ENCODE measurements around the gene SGSH. TPM values are rescaled to one million over a fixed set of nuclear protein-coding genes. Genes with fewer than 3 reads are reported as not detected.

Gene SGSH
- total RNA-seq, 1 experiment from 2014 or later: 19.8 TPM

DNA sequence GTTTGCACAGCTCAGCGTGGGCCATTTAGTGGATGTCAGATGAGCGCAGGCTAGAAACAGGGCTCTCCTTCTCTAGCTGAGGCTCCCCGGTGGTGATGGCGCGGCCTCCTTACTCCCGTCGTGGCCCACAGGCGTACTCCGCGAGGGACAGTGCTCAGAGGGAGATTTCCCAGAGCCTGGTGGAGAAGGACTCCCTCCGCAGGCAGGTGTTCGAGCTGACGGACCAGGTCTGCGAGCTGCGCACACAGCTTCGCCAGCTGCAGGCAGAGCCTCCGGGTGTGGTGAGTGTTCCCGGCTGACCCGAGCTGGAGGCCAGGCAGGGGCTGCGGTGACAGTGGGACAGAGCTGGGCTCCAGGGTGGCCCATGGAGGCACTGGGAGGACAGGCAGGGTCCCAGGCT lies 28.9 kb downstream of the SGSH start:
- H3K4me1 Mint-ChIP-seq: peaks cover 0 to 7% of the 10 kb centered on the region in 2 experiments; a peak in 2 of 4 replicates
- H2BK5ac ChIP-seq (ENCODE audit: insufficient read length, low read length): no peak overlapping the region
- no peaks in the 10 kb centered on the region for H3K36me3 Mint-ChIP-seq (ENCODE audit: insufficient read depth in 1 of 3, low read depth in 3 of 3)
- no peak overlapping the region for H2AK5ac ChIP-seq (ENCODE audit: insufficient read length, low read length)
- H3K56ac ChIP-seq (ENCODE audit: insufficient read length, low read depth, low read length): no peak overlapping the region
- no peaks in the 10 kb centered on the region for H3K79me1 ChIP-seq (ENCODE audit: insufficient read depth, low read depth, low read length, poor library complexity, severe bottlenecking)
- H3K23ac ChIP-seq (ENCODE audit: insufficient read length, low read depth, low read length): no peak overlapping the region
- H4K5ac ChIP-seq (ENCODE audit: insufficient read length, low read depth, low read length): no peak overlapping the region
- H2BK120ac ChIP-seq (ENCODE audit: low read depth, low read length, poor library complexity, severe bottlenecking): no peak overlapping the region
- H3K79me2 ChIP-seq (ENCODE audit: insufficient read depth, low read length): no peaks in the 10 kb centered on the region
- H3K18ac ChIP-seq (ENCODE audit: insufficient read length, low read depth, low read length): no peak overlapping the region
- H3K4me3 Mint-ChIP-seq: no peak overlapping the region
- no peak overlapping the region for H3K27ac ChIP-seq (ENCODE audit: insufficient read length, low read depth, low read length)
- no peak overlapping the region for H2BK20ac ChIP-seq (ENCODE audit: low read depth, low read length, poor library complexity, severe bottlenecking)
- H4K20me1 ChIP-seq (ENCODE audit: control insufficient read depth, insufficient read depth, insufficient read length): no peaks in the 10 kb centered on the region
- no peak overlapping the region for H3K14ac ChIP-seq (ENCODE audit: insufficient read depth, low read length)
- H3T11ph ChIP-seq (ENCODE audit: low read length): no peak overlapping the region
- H2AFZ ChIP-seq (ENCODE audit: low read length): no peak overlapping the region
- H2BK12ac ChIP-seq (ENCODE audit: insufficient read length, low read depth, low read length): no peak overlapping the region
- no peak overlapping the region for H2BK15ac ChIP-seq (ENCODE audit: low read depth, low read length)
- no peaks in the 10 kb centered on the region for H3K9me3 Mint-ChIP-seq
- H3K27me3 Mint-ChIP-seq (ENCODE audit: low read depth): peaks cover 8% of the 10 kb centered on the region
- no peak overlapping the region for H3K4me2 ChIP-seq (ENCODE audit: insufficient read depth, insufficient read length, low read length)
- no peak overlapping the region for H4K91ac ChIP-seq (ENCODE audit: insufficient read length, low read depth, low read length)
- no CpG with 5 or more reads among the region's 20 CpGs for WGBS (ENCODE audit: extremely low coverage, insufficient read length, low lambda C conversion rate)
- no peak overlapping the region for H4K8ac ChIP-seq (replicated peaks; ENCODE audit: insufficient read length, low read depth, low read length)
- TF ChIP-seq, protein P1, sequence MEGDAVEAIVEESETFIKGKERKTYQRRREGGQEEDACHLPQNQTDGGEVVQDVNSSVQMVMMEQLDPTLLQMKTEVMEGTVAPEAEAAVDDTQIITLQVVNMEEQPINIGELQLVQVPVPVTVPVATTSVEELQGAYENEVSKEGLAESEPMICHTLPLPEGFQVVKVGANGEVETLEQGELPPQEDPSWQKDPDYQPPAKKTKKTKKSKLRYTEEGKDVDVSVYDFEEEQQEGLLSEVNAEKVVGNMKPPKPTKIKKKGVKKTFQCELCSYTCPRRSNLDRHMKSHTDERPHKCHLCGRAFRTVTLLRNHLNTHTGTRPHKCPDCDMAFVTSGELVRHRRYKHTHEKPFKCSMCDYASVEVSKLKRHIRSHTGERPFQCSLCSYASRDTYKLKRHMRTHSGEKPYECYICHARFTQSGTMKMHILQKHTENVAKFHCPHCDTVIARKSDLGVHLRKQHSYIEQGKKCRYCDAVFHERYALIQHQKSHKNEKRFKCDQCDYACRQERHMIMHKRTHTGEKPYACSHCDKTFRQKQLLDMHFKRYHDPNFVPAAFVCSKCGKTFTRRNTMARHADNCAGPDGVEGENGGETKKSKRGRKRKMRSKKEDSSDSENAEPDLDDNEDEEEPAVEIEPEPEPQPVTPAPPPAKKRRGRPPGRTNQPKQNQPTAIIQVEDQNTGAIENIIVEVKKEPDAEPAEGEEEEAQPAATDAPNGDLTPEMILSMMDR (conservative IDR thresholded peaks at IDR 0.05): peak; percentile 52
- no peak overlapping the region for H3K27ac Mint-ChIP-seq
- no peaks in the 10 kb centered on the region for H3K9me3 ChIP-seq (ENCODE audit: control insufficient read depth, low read depth, low read length)
- no peak overlapping the region for H3K4ac ChIP-seq (ENCODE audit: low read depth, low read length)
- H3K23me2 ChIP-seq (ENCODE audit: insufficient read length, low read depth, low read length, poor library complexity, severe bottlenecking): no peaks in the 10 kb centered on the region
- DNase-seq: peak; percentile 83
- H3K27me3 ChIP-seq (ENCODE audit: insufficient read depth, low read length): no peaks in the 10 kb centered on the region
- no peak overlapping the region for H3K9ac ChIP-seq (ENCODE audit: extremely low read depth, insufficient read length, low read length)
- H3K4me1 ChIP-seq (ENCODE audit: insufficient read depth, low read length): no peaks in the 10 kb centered on the region
